PFSK-1 (cell line): ENCODE results near the gene KDM1A.

Experiments
- FOXP2 ChIP-seq: optimal IDR thresholded peaks from 2 replicates; pipeline ENCODE3; 2011; ENCODE audit warnings: borderline replicate concordance, control low read depth, inconsistent platforms; ENCODE audit not compliant: insufficient read depth; ENCODE audit errors: extremely low read length, extremely low read depth
- POLR2AphosphoS5 ChIP-seq: IDR thresholded peaks from 2 replicates; pipeline ENCODE4 v1.6.1; 2012; ENCODE audit warnings: low read depth, mild to moderate bottlenecking, control low read depth, low read length, moderate library complexity
- REST ChIP-seq, 2 experiments: IDR thresholded peaks; 2 replicates each; pipeline versions ENCODE4 v1.6.1 to v1.8.0; 2011 to 2012; ENCODE audit warnings: low read depth in 2 of 2, low read length in 2 of 2, control low read depth in 1 of 2, inconsistent platforms in 1 of 2, mild to moderate bottlenecking in 1 of 2, moderate library complexity in 1 of 2; ENCODE audit not compliant: insufficient read depth in 1 of 2
- SIN3A ChIP-seq: IDR thresholded peaks from 2 replicates; pipeline ENCODE4 v1.6.1; 2012; ENCODE audit warnings: mild to moderate bottlenecking, low read length, moderate library complexity, borderline replicate concordance; ENCODE audit not compliant: insufficient read depth
- TAF1 ChIP-seq: IDR thresholded peaks from 2 replicates; pipeline ENCODE4 v1.6.1; 2012; ENCODE audit warnings: low read length, control low read depth, borderline replicate concordance; ENCODE audit not compliant: insufficient read depth

Gene KDM1A

GRCh38 chr1:23122023-23122748 lies 102.9 kb downstream of the KDM1A start:
- TF ChIP-seq POLR2AphosphoS5 (no peak), REST (IDR thresholded peaks at IDR 0.05; ENCODE audit: insufficient read depth in 1 of 2, low read depth in 2 of 2, low read length in 2 of 2) (no peak), TAF1 (no peak)

GRCh38 chr1:23122796-23123195 lies 103.5 kb downstream of the KDM1A start:
- TF ChIP-seq POLR2AphosphoS5 (no peak), REST (IDR thresholded peaks at IDR 0.05; ENCODE audit: insufficient read depth in 1 of 2, low read depth in 2 of 2, low read length in 2 of 2) (no peak), FOXP2 (no peak), TAF1 (no peak), SIN3A (no peak)

- TF ChIP-seq POLR2AphosphoS5: no peak
- TF ChIP-seq TAF1: no peak
- no peak for TF ChIP-seq REST (IDR thresholded peaks at IDR 0.05; ENCODE audit: insufficient read depth in 1 of 2, low read depth in 2 of 2, low read length in 2 of 2)
- no peak for TF ChIP-seq FOXP2
- no peak for TF ChIP-seq SIN3A
Measured at GRCh38 chr1:23123528-23123927, 104.3 kb downstream of the KDM1A start.

GRCh38 chr1:23124259-23125026 lies 105.2 kb downstream of the KDM1A start:
- no peak for TF ChIP-seq POLR2AphosphoS5
- TF ChIP-seq REST (IDR thresholded peaks at IDR 0.05; ENCODE audit: insufficient read depth in 1 of 2, low read depth in 2 of 2, low read length in 2 of 2): no peak
- TF ChIP-seq TAF1: no peak
- TF ChIP-seq SIN3A: no peak
- no peak for TF ChIP-seq FOXP2
